HEK293 (cell line): ENCODE data around the gene CNOT4.

Experiments
- CTCF ChIP-seq: fragments of 450-650 bp; formaldehyde crosslinking; IDR thresholded peaks from 2 replicates; pipeline ENCODE4 v1.5.1; 2016; ENCODE audit warnings: missing biosample characterization, missing genetic modification characterization
- GFI1B ChIP-seq: fragments of 450-650 bp; formaldehyde crosslinking; IDR thresholded peaks from 2 replicates; pipeline ENCODE4 v1.5.1; 2016; ENCODE audit warnings: missing biosample characterization, missing genetic modification characterization
- INSM2 ChIP-seq: fragments of 450-650 bp; formaldehyde crosslinking; IDR thresholded peaks from 2 replicates; pipeline ENCODE4 v1.5.1; 2016; ENCODE audit warnings: missing biosample characterization, missing genetic modification characterization
- SETDB1 ChIP-seq: IDR thresholded peaks from one replicate; pipeline ENCODE4 v1.6.1; 2017; ENCODE audit warnings: mild to moderate bottlenecking, low read length, moderate library complexity, mixed read lengths; ENCODE audit not compliant: insufficient read length
- ZBTB1 ChIP-seq: fragments of 450-650 bp; formaldehyde crosslinking; IDR thresholded peaks from 2 replicates; pipeline ENCODE4 v1.5.1; 2016; ENCODE audit warnings: missing biosample characterization, missing genetic modification characterization
- ZNF423 ChIP-seq: fragments of 450-650 bp; formaldehyde crosslinking; IDR thresholded peaks from 2 replicates; pipeline ENCODE4 v1.5.1; 2016; ENCODE audit warnings: missing biosample characterization, missing genetic modification characterization

DNA sequence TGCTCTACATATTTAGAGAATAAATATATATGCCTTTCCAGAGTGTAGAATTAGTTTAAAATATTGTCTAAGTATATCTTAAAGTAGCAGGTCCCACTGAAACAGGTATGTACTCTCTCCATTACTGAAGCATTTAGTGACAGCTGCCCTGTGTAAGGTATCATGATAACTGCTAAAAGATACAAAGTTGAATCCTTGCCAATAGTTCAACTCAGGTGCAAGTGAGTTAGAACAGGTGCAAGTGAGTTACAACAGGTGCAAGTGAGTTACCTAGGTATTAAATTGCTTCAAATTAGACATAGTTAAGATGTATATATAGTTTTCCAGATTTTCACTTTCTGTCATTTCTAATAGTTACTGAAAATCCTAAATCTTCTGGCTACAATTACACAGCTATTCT lies 119.1 kb downstream of the CNOT4 start:
- no peak for TF ChIP-seq INSM2 (tag by site-specific recombination)
- no peak for TF ChIP-seq ZNF423
- TF ChIP-seq CTCF, result no peak
- TF ChIP-seq SETDB1, result no peak
- no peak for TF ChIP-seq ZBTB1 (tag by site-specific recombination)
- TF ChIP-seq GFI1B, result no peak
